Trophoblast cell (in vitro differentiated cells and primary cell): ENCODE measurements around the gene CLCF1.

Source experiments
- DNase-seq, 2 donors: peaks; one replicate each; pipeline ENCODE4 v3.0.0-alpha.2; 2016
- H2AFZ ChIP-seq: 2 replicates; pipeline ENCODE4 v1.6.1; 2013; ENCODE audit warnings: low read length, moderate library complexity, mild to moderate bottlenecking; ENCODE audit not compliant: insufficient read depth, poor library complexity
- H2AK5ac ChIP-seq: 2 replicates; pipeline ENCODE4 v1.6.1; 2013; ENCODE audit warnings: mild to moderate bottlenecking, low read length
- H2BK120ac ChIP-seq: 2 replicates; pipeline ENCODE4 v1.6.1; 2013; ENCODE audit warnings: low read length, mild to moderate bottlenecking, moderate library complexity; ENCODE audit not compliant: insufficient read depth, poor library complexity
- H2BK12ac ChIP-seq: 2 replicates; pipeline ENCODE4 v1.6.1; 2013; ENCODE audit warnings: mild to moderate bottlenecking, low read length, moderate library complexity
- H2BK5ac ChIP-seq: 2 replicates; pipeline ENCODE4 v1.6.1; 2013; ENCODE audit warnings: low read length, low read depth, moderate library complexity, mild to moderate bottlenecking; ENCODE audit not compliant: poor library complexity
- H3K14ac ChIP-seq: 2 replicates; pipeline ENCODE4 v1.6.1; 2013; ENCODE audit warnings: mild to moderate bottlenecking, low read length
- H3K18ac ChIP-seq: 2 replicates; pipeline ENCODE4 v1.6.1; 2013; ENCODE audit warnings: mild to moderate bottlenecking, low read length
- H3K23ac ChIP-seq: 2 replicates; pipeline ENCODE4 v1.6.1; 2013; ENCODE audit warnings: low read length
- H3K27ac ChIP-seq: 2 replicates; pipeline ENCODE4 v1.5.1; 2013; ENCODE audit warnings: low read depth, mild to moderate bottlenecking, inconsistent platforms, low read length, moderate library complexity
- H3K27me3 ChIP-seq: 2 replicates; pipeline ENCODE4 v1.6.1; 2013; ENCODE audit warnings: inconsistent platforms, mild to moderate bottlenecking, low read length, moderate library complexity; ENCODE audit not compliant: insufficient read depth
- H3K36me3 ChIP-seq, 2 experiments: 1 replicate in 1 of 2; 2 replicates in 1 of 2; pipeline ENCODE4 v1.6.1; 2013; ENCODE audit warnings: low read length in 2 of 2, mild to moderate bottlenecking in 2 of 2, moderate library complexity in 1 of 2; ENCODE audit not compliant: insufficient read depth in 2 of 2, control insufficient read depth in 1 of 2
- H3K4ac ChIP-seq: 2 replicates; pipeline ENCODE4 v1.6.1; 2013; ENCODE audit warnings: low read depth, mild to moderate bottlenecking, low read length, moderate library complexity
- H3K4me1 ChIP-seq, 2 experiments: 1 replicate in 1 of 2; 2 replicates in 1 of 2; pipeline ENCODE4 v1.6.1; 2013; ENCODE audit warnings: low read length in 2 of 2, mild to moderate bottlenecking in 2 of 2, moderate library complexity in 1 of 2; ENCODE audit not compliant: insufficient read depth in 2 of 2, control insufficient read depth in 1 of 2
- H3K4me2 ChIP-seq: 2 replicates; pipeline ENCODE4 v1.6.1; 2013; ENCODE audit warnings: inconsistent platforms, mild to moderate bottlenecking, low read length, moderate library complexity
- H3K4me3 ChIP-seq: 2 replicates; pipeline ENCODE4 v1.5.1; 2013; ENCODE audit warnings: mild to moderate bottlenecking, low read depth, low read length, inconsistent platforms
- H3K79me1 ChIP-seq: one replicate; pipeline ENCODE4 v1.6.1; 2013; ENCODE audit warnings: low read length
- H3K79me2 ChIP-seq: 2 replicates; pipeline ENCODE4 v1.6.1; 2013; ENCODE audit warnings: low read length, mild to moderate bottlenecking; ENCODE audit not compliant: control insufficient read depth, insufficient read depth, poor library complexity
- H3K9ac ChIP-seq: 2 replicates; pipeline ENCODE4 v1.6.1; 2013; ENCODE audit warnings: mild to moderate bottlenecking, low read length
- H3K9me3 ChIP-seq: 2 replicates; pipeline ENCODE4 v1.6.1; 2013; ENCODE audit warnings: low read depth, mild to moderate bottlenecking, control low read depth, inconsistent platforms, low read length; ENCODE audit not compliant: insufficient read depth
- H4K12ac ChIP-seq: 2 replicates; pipeline ENCODE4 v1.6.1; 2013; ENCODE audit warnings: low read depth, mild to moderate bottlenecking, low read length, moderate library complexity
- H4K8ac ChIP-seq: 2 replicates; pipeline ENCODE4 v1.6.1; 2013; ENCODE audit warnings: low read depth, mild to moderate bottlenecking, low read length, moderate library complexity
- H4K91ac ChIP-seq: one replicate; pipeline ENCODE4 v1.6.1; 2013; ENCODE audit warnings: low read depth, mild to moderate bottlenecking, low read length, moderate library complexity
- WGBS: extraction: QIAGEN DNeasy Blood & Tissue Kit; methylation state at CpG from one replicate; pipeline ENCODE4 v1.1.7; 2013; ENCODE audit warnings: missing lambda C conversion rate; ENCODE audit not compliant: insufficient read length, insufficient coverage; ENCODE audit errors: extremely low coverage; 5-methylcytosine and 5-hydroxymethylcytosine counted together

Gene CLCF1

GRCh38 chr11:67389477-67389876 lies 16.1 kb upstream of the CLCF1 start:
- Histone ChIP-seq H3K79me2 (peaks cover 6% of the 10 kb centered on the region), H2BK12ac (no peak overlapping the region), H3K4me1 (peaks cover 9 to 10% of the 10 kb centered on the region in 2 experiments), H3K4me2 (no peak overlapping the region), H2AK5ac (no peak overlapping the region), H3K36me3 (peaks cover 8 to 9% of the 10 kb centered on the region in 2 experiments), H4K8ac (no peak overlapping the region), H3K18ac (no peak overlapping the region), H3K14ac (no peak overlapping the region), H3K79me1 (peaks cover 7% of the 10 kb centered on the region), H3K4me3 (no peak overlapping the region), H2BK5ac (no peak overlapping the region), H4K12ac (no peak overlapping the region), H3K23ac (no peak overlapping the region), H3K27ac (no peak overlapping the region), H3K27me3 (no peaks in the 10 kb centered on the region), H3K9me3 (no peaks in the 10 kb centered on the region), H2BK120ac (no peak overlapping the region), H4K91ac (no peak overlapping the region), H3K4ac (no peak overlapping the region), H3K9ac (no peak overlapping the region), H2AFZ (no peak overlapping the region)
- WGBS: no CpG with 5 or more reads among the region's 6 CpGs
- DNase-seq: peak; percentile 40 to 69

DNA sequence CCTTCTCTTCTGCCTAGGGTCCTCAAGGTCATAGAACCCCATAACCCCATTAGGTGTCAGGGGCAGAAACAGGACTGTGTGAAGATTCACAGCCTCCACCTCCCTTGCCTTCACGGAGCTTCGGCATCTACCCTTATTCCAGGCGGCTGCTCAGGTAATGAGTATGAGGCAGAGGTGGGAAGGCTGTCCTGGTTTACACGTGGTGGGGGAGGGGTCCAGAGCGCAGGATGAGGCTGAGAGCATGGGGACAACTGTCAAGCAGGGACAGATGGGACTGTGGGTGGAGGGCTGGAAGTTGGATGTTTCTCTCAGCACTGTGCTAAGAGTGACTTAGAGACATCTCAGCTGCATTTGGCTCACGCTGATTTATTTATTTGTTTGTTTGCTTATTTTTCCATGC lies 14.1 kb upstream of the CLCF1 start:
- no peak overlapping the region for H3K4me3 ChIP-seq
- no peak overlapping the region for H4K91ac ChIP-seq
- H2BK12ac ChIP-seq: no peak overlapping the region
- H4K8ac ChIP-seq: no peak overlapping the region
- no peak for DNase-seq
- H2AFZ ChIP-seq: no peak overlapping the region
- H3K4me1 ChIP-seq: peaks cover 6 to 7% of the 10 kb centered on the region in 2 experiments
- H2BK5ac ChIP-seq: no peak overlapping the region
- no peak overlapping the region for H3K4ac ChIP-seq
- no peak overlapping the region for H2BK120ac ChIP-seq
- no peak overlapping the region for H4K12ac ChIP-seq
- peaks cover 6% of the 10 kb centered on the region for H3K79me2 ChIP-seq
- H3K36me3 ChIP-seq: no peaks in the 10 kb centered on the region
- no peaks in the 10 kb centered on the region for H3K27me3 ChIP-seq
- no peak overlapping the region for H3K27ac ChIP-seq
- no peaks in the 10 kb centered on the region for H3K9me3 ChIP-seq
- no peak overlapping the region for H3K9ac ChIP-seq
- peaks cover 7% of the 10 kb centered on the region for H3K79me1 ChIP-seq
- no peak overlapping the region for H3K18ac ChIP-seq
- no peak overlapping the region for H2AK5ac ChIP-seq
- no CpG with 5 or more reads among the region's 6 CpGs for WGBS
- no peak overlapping the region for H3K23ac ChIP-seq
- H3K14ac ChIP-seq: no peak overlapping the region
- no peak overlapping the region for H3K4me2 ChIP-seq

DNA sequence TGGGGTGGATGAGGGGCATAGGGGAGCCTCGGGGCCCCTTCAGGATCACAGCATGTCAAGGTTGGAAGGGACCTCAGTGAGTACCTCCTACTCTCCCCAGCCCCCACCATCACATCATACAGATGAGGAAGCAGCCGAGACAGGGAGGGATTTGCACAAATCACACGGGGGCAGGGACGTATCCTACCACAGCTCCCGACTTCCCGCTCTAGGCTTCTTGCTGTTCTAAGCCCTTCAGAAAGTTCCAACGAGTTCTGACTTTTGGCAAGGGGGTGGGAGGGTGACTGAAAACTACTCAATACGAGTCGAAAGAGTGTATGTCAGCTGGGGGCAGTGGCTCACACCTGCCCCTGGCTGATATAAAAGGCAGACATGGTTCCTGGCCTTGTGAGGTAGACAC lies 13.7 kb upstream of the CLCF1 start:
- Histone ChIP-seq H3K36me3 (no peaks in the 10 kb centered on the region), H3K9me3 (no peaks in the 10 kb centered on the region), H4K12ac (no peak overlapping the region), H3K23ac (no peak overlapping the region), H3K4me3 (no peak overlapping the region), H3K4ac (no peak overlapping the region), H2BK12ac (no peak overlapping the region), H2BK5ac (no peak overlapping the region), H4K91ac (peak overlapping the region; percentile 31), H2BK120ac (no peak overlapping the region), H2AFZ (no peak overlapping the region), H4K8ac (no peak overlapping the region), H3K79me1 (peaks cover 7% of the 10 kb centered on the region), H3K79me2 (peaks cover 6% of the 10 kb centered on the region), H3K4me1 (peaks cover 3% of the 10 kb centered on the region in 2 experiments), H3K27me3 (no peaks in the 10 kb centered on the region), H3K18ac (no peak overlapping the region), H3K4me2 (no peak overlapping the region), H3K27ac (no peak overlapping the region), H3K9ac (no peak overlapping the region), H2AK5ac (no peak overlapping the region), H3K14ac (no peak overlapping the region)
- DNase-seq: no peak
- no CpG with 5 or more reads among the region's 9 CpGs for WGBS

DNA sequence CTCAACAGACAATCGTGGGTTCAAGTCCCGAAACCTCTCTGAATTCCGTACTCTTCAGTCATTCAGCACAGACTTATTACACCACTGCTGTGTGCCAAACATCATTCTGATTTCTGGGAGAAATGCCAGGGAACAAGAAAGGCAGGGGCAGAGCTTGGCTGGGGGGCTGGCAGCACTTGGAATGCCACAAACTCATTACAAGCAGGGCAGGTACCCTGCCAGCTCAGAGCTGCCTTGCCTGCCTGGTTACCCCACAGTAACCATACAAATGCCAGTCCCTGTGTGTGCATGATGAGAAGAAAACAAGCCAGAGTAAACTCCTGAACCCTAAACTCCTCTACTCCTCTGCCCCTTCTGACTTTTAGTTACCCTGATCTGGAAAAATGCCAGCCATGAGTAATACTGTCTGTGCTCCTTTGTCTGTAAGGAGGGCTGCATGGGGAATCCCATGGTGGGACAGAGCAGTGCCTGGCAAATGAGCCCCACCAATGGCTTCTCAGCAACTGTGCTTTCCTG lies 11.5 kb upstream of the CLCF1 start:
- Histone ChIP-seq H3K4me3 (no peak overlapping the region), H4K12ac (no peak overlapping the region), H3K4ac (no peak overlapping the region), H3K79me2 (no peaks in the 10 kb centered on the region), H3K36me3 (no peaks in the 10 kb centered on the region), H3K27me3 (no peaks in the 10 kb centered on the region), H2AFZ (no peak overlapping the region), H3K9ac (no peak overlapping the region), H3K14ac (no peak overlapping the region), H3K18ac (no peak overlapping the region), H3K9me3 (no peaks in the 10 kb centered on the region), H3K23ac (no peak overlapping the region), H3K79me1 (no peaks in the 10 kb centered on the region), H2BK120ac (no peak overlapping the region), H2BK12ac (no peak overlapping the region), H4K8ac (no peak overlapping the region), H3K27ac (no peak overlapping the region), H3K4me1 (peaks cover 0 to 3% of the 10 kb centered on the region in 2 experiments), H3K4me2 (no peak overlapping the region), H2BK5ac (no peak overlapping the region), H4K91ac (no peak overlapping the region), H2AK5ac (no peak overlapping the region)
- DNase-seq: no peak
- WGBS: no CpG with 5 or more reads among the region's 3 CpGs
